Measurements from ENCODE around the gene PIRT. TPM values are rescaled to one million over a fixed set of nuclear protein-coding genes. Genes with fewer than 3 reads are reported as not detected.

The PIRT gene
- total RNA-seq, 1 donor from 2014 or later: not detected

- DNase-seq (ENCODE audit: low spot score, unreplicated experiment): no peak
- TF ChIP-seq, protein P1, sequence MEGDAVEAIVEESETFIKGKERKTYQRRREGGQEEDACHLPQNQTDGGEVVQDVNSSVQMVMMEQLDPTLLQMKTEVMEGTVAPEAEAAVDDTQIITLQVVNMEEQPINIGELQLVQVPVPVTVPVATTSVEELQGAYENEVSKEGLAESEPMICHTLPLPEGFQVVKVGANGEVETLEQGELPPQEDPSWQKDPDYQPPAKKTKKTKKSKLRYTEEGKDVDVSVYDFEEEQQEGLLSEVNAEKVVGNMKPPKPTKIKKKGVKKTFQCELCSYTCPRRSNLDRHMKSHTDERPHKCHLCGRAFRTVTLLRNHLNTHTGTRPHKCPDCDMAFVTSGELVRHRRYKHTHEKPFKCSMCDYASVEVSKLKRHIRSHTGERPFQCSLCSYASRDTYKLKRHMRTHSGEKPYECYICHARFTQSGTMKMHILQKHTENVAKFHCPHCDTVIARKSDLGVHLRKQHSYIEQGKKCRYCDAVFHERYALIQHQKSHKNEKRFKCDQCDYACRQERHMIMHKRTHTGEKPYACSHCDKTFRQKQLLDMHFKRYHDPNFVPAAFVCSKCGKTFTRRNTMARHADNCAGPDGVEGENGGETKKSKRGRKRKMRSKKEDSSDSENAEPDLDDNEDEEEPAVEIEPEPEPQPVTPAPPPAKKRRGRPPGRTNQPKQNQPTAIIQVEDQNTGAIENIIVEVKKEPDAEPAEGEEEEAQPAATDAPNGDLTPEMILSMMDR (IDR thresholded peaks at IDR 0.05; ENCODE audit: unreplicated experiment): no peak
- peaks cover 6% of the 10 kb centered on the region for H3K27me3 Mint-ChIP-seq
- H3K36me3 Mint-ChIP-seq (ENCODE audit: insufficient read depth): no peaks in the 10 kb centered on the region
- H3K4me1 Mint-ChIP-seq (ENCODE audit: low read depth): peaks cover 2% of the 10 kb centered on the region
- H3K9me3 Mint-ChIP-seq (ENCODE audit: low read depth): no peaks in the 10 kb centered on the region
- no peak overlapping the region for H3K27ac Mint-ChIP-seq
- no peak overlapping the region for H3K4me3 Mint-ChIP-seq (ENCODE audit: low read depth)
Observed at GRCh38 chr17:10809605-10810004, 28.3 kb downstream of the PIRT start.

- TF ChIP-seq, protein P1 (IDR thresholded peaks at IDR 0.05; ENCODE audit: unreplicated experiment): no peak
- peaks cover 16% of the 10 kb centered on the region for H3K27me3 Mint-ChIP-seq
- peaks cover 4% of the 10 kb centered on the region for H3K4me1 Mint-ChIP-seq (ENCODE audit: low read depth)
- no peak for DNase-seq (ENCODE audit: low spot score, unreplicated experiment)
- no peak overlapping the region for H3K27ac Mint-ChIP-seq
- H3K9me3 Mint-ChIP-seq (ENCODE audit: low read depth): no peaks in the 10 kb centered on the region
- no peaks in the 10 kb centered on the region for H3K36me3 Mint-ChIP-seq (ENCODE audit: insufficient read depth)
- H3K4me3 Mint-ChIP-seq (ENCODE audit: low read depth): no peak overlapping the region
Observed at GRCh38 chr17:10807704-10808128, 30.2 kb downstream of the PIRT start.

DNA sequence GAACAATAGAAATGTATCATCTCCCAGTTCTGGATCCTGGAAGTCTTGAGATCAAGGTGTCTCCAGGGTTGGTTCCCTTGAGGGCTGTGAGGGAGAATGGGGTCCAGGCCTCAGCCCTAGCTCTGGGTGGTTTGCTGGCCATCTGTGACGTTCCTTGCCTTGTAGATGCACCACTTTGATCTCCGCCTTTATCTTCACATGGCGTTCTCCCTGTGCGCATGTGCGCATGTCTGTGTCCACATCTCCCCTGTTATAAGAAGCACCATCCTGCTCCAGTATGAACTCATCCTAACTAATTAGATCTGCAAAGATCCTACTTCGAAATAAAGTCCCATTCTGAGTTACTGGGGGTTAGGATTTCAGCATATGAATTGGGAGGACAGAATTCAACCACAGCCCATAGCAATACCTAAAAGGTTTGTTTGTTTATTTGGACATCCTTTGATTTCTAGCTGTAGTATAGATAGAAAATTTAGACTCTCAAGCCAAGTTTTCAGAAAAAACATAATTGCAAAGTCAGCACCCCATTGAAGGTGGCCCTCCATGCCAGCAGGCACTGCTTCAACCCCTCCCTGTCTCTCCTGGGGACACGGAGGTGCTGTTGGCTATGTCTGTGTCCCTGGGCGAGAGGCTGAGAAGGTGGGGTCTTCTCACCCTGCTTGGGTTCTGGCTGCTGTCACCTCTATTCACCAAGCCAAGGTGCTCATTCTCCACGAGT lies 31.2 kb downstream of the PIRT start:
- TF ChIP-seq, protein P1 (IDR thresholded peaks at IDR 0.05; ENCODE audit: unreplicated experiment): no peak
- DNase-seq (ENCODE audit: low spot score, unreplicated experiment): no peak
- peaks cover 17% of the 10 kb centered on the region for H3K27me3 Mint-ChIP-seq
- no peak overlapping the region for H3K4me3 Mint-ChIP-seq (ENCODE audit: low read depth)
- no peaks in the 10 kb centered on the region for H3K36me3 Mint-ChIP-seq (ENCODE audit: insufficient read depth)
- H3K4me1 Mint-ChIP-seq (ENCODE audit: low read depth): peaks cover 4% of the 10 kb centered on the region
- H3K9me3 Mint-ChIP-seq (ENCODE audit: low read depth): no peaks in the 10 kb centered on the region
- no peak overlapping the region for H3K27ac Mint-ChIP-seq

DNA sequence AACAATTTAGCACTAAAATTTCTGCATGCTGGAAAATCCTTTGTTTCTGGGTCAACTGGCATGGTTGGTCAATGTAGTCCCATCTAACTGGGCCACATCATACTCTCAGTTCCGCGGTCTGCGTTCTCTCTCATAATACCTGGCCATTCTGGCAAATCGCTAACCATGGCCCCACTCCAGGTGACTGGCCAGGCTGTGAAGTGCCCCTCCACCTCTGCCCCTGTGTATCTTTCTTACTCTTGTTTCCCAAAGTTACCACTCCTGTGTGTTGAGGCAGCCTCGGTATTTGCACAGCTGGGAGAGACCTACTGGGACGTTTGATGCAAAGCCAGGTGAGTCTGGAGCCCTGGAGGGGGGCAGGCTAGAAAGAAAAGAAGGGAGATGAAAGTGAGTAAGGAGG lies 32.0 kb downstream of the PIRT start:
- Mint-ChIP-seq H3K27ac (no peak overlapping the region), H3K4me1 (ENCODE audit: low read depth) (peaks cover 4% of the 10 kb centered on the region), H3K4me3 (ENCODE audit: low read depth) (no peak overlapping the region), H3K9me3 (ENCODE audit: low read depth) (no peaks in the 10 kb centered on the region), H3K36me3 (ENCODE audit: insufficient read depth) (no peaks in the 10 kb centered on the region), H3K27me3 (peaks cover 17% of the 10 kb centered on the region)
- DNase-seq (ENCODE audit: low spot score, unreplicated experiment): no peak
- TF ChIP-seq, protein P1 (IDR thresholded peaks at IDR 0.05; ENCODE audit: unreplicated experiment): no peak

GRCh38 chr17:10804546-10804945 lies 33.3 kb downstream of the PIRT start:
- H3K4me3 Mint-ChIP-seq (ENCODE audit: low read depth): no peak overlapping the region
- peaks cover 1% of the 10 kb centered on the region for H3K4me1 Mint-ChIP-seq (ENCODE audit: low read depth)
- no peaks in the 10 kb centered on the region for H3K36me3 Mint-ChIP-seq (ENCODE audit: insufficient read depth)
- DNase-seq (ENCODE audit: low spot score, unreplicated experiment): no peak
- TF ChIP-seq, protein P1 (IDR thresholded peaks at IDR 0.05; ENCODE audit: unreplicated experiment): no peak
- H3K27ac Mint-ChIP-seq: no peak overlapping the region
- H3K9me3 Mint-ChIP-seq (ENCODE audit: low read depth): no peaks in the 10 kb centered on the region
- H3K27me3 Mint-ChIP-seq: peaks cover 17% of the 10 kb centered on the region

Measured in progenitor cell of endocrine pancreas (in vitro differentiated cells).